Measurements from ENCODE around the gene GIMAP2. TPM values are rescaled to one million over a fixed set of nuclear protein-coding genes. Genes with fewer than 3 reads are reported as not detected.
A peak's percentile ranks its signal among the peaks of the same experiment; 100 is the strongest.

Gene GIMAP2
- total RNA-seq, 2 experiments from 2014 or later, result 38.8 to 44.1 TPM

- intact Hi-C loops (cut with micrococcal nuclease), result no loop called here
- Mint-ChIP-seq H3K27ac (peak overlapping the region; percentile 92), H3K27me3 (no peaks in the 10 kb centered on the region), H3K9me3 (peaks cover 2% of the 10 kb centered on the region), H3K36me3 (peaks cover 65% of the 10 kb centered on the region), H3K4me3 (no peak overlapping the region), H3K4me1 (ENCODE audit: low read depth) (peaks cover 63% of the 10 kb centered on the region)
- POLR2A ChIA-PET, result no interaction called here
- CTCF ChIA-PET, result no interaction called here
- no peak for DNase-seq
Observed at GRCh38 chr7:150719436-150719835, 33.9 kb downstream of the GIMAP2 start.

GRCh38 chr7:150719960-150720891 lies 34.7 kb downstream of the GIMAP2 start:
- intact Hi-C loops (cut with micrococcal nuclease), result no loop called here
- Mint-ChIP-seq H3K27ac (peak overlapping the region; percentile 34), H3K9me3 (peaks cover 6% of the 10 kb centered on the region), H3K36me3 (peaks cover 67% of the 10 kb centered on the region), H3K4me1 (ENCODE audit: low read depth) (peaks cover 58% of the 10 kb centered on the region), H3K4me3 (no peak overlapping the region), H3K27me3 (no peaks in the 10 kb centered on the region)
- CTCF ChIA-PET, result interaction anchor here (0.7 to 1.0 kb wide), 2 partner anchors 13 to 15 kb away, joined by 3 to 5 read pairs; no protein-coding TSS in a partner anchor
- POLR2A ChIA-PET, result no interaction called here
- DNase-seq, result no peak

- Mint-ChIP-seq H3K27me3 (no peaks in the 10 kb centered on the region), H3K36me3 (peaks cover 72% of the 10 kb centered on the region), H3K9me3 (peaks cover 18% of the 10 kb centered on the region), H3K4me1 (ENCODE audit: low read depth) (peaks cover 54% of the 10 kb centered on the region), H3K4me3 (no peak overlapping the region), H3K27ac (no peak overlapping the region)
- ChIA-PET POLR2A (interaction anchor here (1.8 kb wide), 1 partner anchor 11 kb away, joined by 5 read pairs; no protein-coding TSS in a partner anchor), CTCF (interaction anchor here (1.4 kb wide), 1 partner anchor 11 kb away, joined by 3 read pairs; no protein-coding TSS in a partner anchor)
- DNase-seq, result no peak
- intact Hi-C loops (cut with micrococcal nuclease), result no loop called here
Observed at GRCh38 chr7:150721970-150722373, 36.5 kb downstream of the GIMAP2 start.

- Mint-ChIP-seq H3K4me1 (ENCODE audit: low read depth) (peaks cover 52% of the 10 kb centered on the region), H3K4me3 (no peak overlapping the region), H3K36me3 (peaks cover 77% of the 10 kb centered on the region), H3K27ac (no peak overlapping the region), H3K9me3 (peaks cover 23% of the 10 kb centered on the region), H3K27me3 (no peaks in the 10 kb centered on the region)
- intact Hi-C loops (cut with micrococcal nuclease), result no loop called here
- CTCF ChIA-PET, result interaction anchor here (1.4 kb wide), 1 partner anchor 10 kb away, joined by 3 read pairs; no protein-coding TSS in a partner anchor
- POLR2A ChIA-PET, result interaction anchor here (1.8 kb wide), 1 partner anchor 10 kb away, joined by 5 read pairs; no protein-coding TSS in a partner anchor
- DNase-seq, result no peak
Observed at GRCh38 chr7:150722431-150722931, 37.0 kb downstream of the GIMAP2 start.

- H3K36me3 Mint-ChIP-seq, result peaks cover 83% of the 10 kb centered on the region
- no peaks in the 10 kb centered on the region for H3K27me3 Mint-ChIP-seq
- no peak overlapping the region for H3K4me3 Mint-ChIP-seq
- intact Hi-C loops (cut with micrococcal nuclease), result no loop called here
- H3K27ac Mint-ChIP-seq, result peak overlapping the region; percentile 61
- CTCF ChIA-PET, result no interaction called here
- H3K4me1 Mint-ChIP-seq (ENCODE audit: low read depth), result peaks cover 51% of the 10 kb centered on the region
- no peak for DNase-seq
- POLR2A ChIA-PET, result interaction anchor here (1.8 kb wide), 1 partner anchor 9 kb away, joined by 5 read pairs; no protein-coding TSS in a partner anchor
- H3K9me3 Mint-ChIP-seq, result peaks cover 33% of the 10 kb centered on the region
Observed at GRCh38 chr7:150723467-150723866, 38.0 kb downstream of the GIMAP2 start.

- Mint-ChIP-seq H3K36me3 (peaks cover 55% of the 10 kb centered on the region), H3K4me1 (ENCODE audit: low read depth) (peaks cover 58% of the 10 kb centered on the region), H3K27ac (peak overlapping the region; percentile 44), H3K27me3 (no peaks in the 10 kb centered on the region), H3K4me3 (no peak overlapping the region), H3K9me3 (peaks cover 39% of the 10 kb centered on the region)
- ChIA-PET CTCF (no interaction called here), POLR2A (interaction anchor here (0.9 kb wide), 1 partner anchor 21 kb away, joined by 3 read pairs; no protein-coding TSS in a partner anchor)
- intact Hi-C loops (cut with micrococcal nuclease), result no loop called here
- DNase-seq, result no peak
Observed at GRCh38 chr7:150727381-150727780, 41.9 kb downstream of the GIMAP2 start.

GRCh38 chr7:150728011-150728410 lies 42.5 kb downstream of the GIMAP2 start:
- Mint-ChIP-seq H3K4me3 (no peak overlapping the region), H3K4me1 (ENCODE audit: low read depth) (peaks cover 60% of the 10 kb centered on the region), H3K27me3 (no peaks in the 10 kb centered on the region), H3K9me3 (peaks cover 39% of the 10 kb centered on the region), H3K27ac (peak overlapping the region; percentile 44), H3K36me3 (peaks cover 49% of the 10 kb centered on the region)
- ChIA-PET POLR2A (interaction anchor here (0.9 kb wide), 1 partner anchor 20 kb away, joined by 3 read pairs; no protein-coding TSS in a partner anchor), CTCF (no interaction called here)
- intact Hi-C loops (cut with micrococcal nuclease), result no loop called here
- no peak for DNase-seq

GRCh38 chr7:150728609-150729008 lies 43.1 kb downstream of the GIMAP2 start:
- Mint-ChIP-seq H3K4me3 (no peak overlapping the region), H3K27ac (no peak overlapping the region), H3K9me3 (peaks cover 39% of the 10 kb centered on the region), H3K36me3 (peaks cover 44% of the 10 kb centered on the region), H3K4me1 (ENCODE audit: low read depth) (peaks cover 60% of the 10 kb centered on the region), H3K27me3 (no peaks in the 10 kb centered on the region)
- DNase-seq, result no peak
- CTCF ChIA-PET, result no interaction called here
- intact Hi-C loops (cut with micrococcal nuclease), result no loop called here
- POLR2A ChIA-PET, result no interaction called here

GRCh38 chr7:150731916-150732315 lies 46.4 kb downstream of the GIMAP2 start:
- Mint-ChIP-seq H3K27ac (peak overlapping the region; percentile 97), H3K4me3 (peak overlapping the region; percentile 58), H3K36me3 (peaks cover 24% of the 10 kb centered on the region), H3K27me3 (no peaks in the 10 kb centered on the region), H3K9me3 (peaks cover 22% of the 10 kb centered on the region), H3K4me1 (ENCODE audit: low read depth) (peaks cover 80% of the 10 kb centered on the region)
- no peak for DNase-seq
- POLR2A ChIA-PET, result interaction anchor here (0.9 to 4.1 kb wide), 11 partner anchors 9 to 286 kb away, joined by 3 to 42 read pairs (median 7); partner anchors contain the start of genes GIMAP1, GIMAP2, GIMAP4 and GIMAP6
- intact Hi-C loops (cut with micrococcal nuclease), result loop anchor here (1.0 to 2.0 kb wide), 4 partner anchors 99 to 283 kb away; partner anchors contain the start of genes GIMAP6 and GIMAP7
- CTCF ChIA-PET, result interaction anchor here (0.8 to 5.0 kb wide), 9 partner anchors 10 to 283 kb away, joined by 3 to 39 read pairs (median 5); partner anchors contain the start of genes GIMAP1 and GIMAP8

GRCh38 chr7:150732786-150733481 lies 47.4 kb downstream of the GIMAP2 start:
- Mint-ChIP-seq H3K4me1 (ENCODE audit: low read depth) (peaks cover 76% of the 10 kb centered on the region), H3K9me3 (peaks cover 12% of the 10 kb centered on the region), H3K4me3 (peak overlapping the region; percentile 38), H3K27me3 (no peaks in the 10 kb centered on the region), H3K36me3 (peaks cover 19% of the 10 kb centered on the region), H3K27ac (peak overlapping the region; percentile 97)
- DNase-seq, result no peak
- intact Hi-C loops (cut with micrococcal nuclease), result loop anchor here (1.0 to 2.0 kb wide), 8 partner anchors 17 to 284 kb away; partner anchors contain the start of genes GIMAP1, GIMAP6 and GIMAP7
- ChIA-PET POLR2A (interaction anchor here (0.8 to 4.1 kb wide), 17 partner anchors 9 to 287 kb away, joined by 3 to 42 read pairs (median 5); partner anchors contain the start of genes GIMAP1, GIMAP2, GIMAP4 and GIMAP6), CTCF (interaction anchor here (0.8 to 5.0 kb wide), 13 partner anchors 9 to 287 kb away, joined by 3 to 39 read pairs (median 5); partner anchors contain the start of genes GIMAP1, GIMAP6 and GIMAP8)

- DNase-seq, result no peak
- Mint-ChIP-seq H3K9me3 (peaks cover 5% of the 10 kb centered on the region), H3K4me1 (ENCODE audit: low read depth) (peaks cover 73% of the 10 kb centered on the region), H3K27ac (peak overlapping the region; percentile 97), H3K4me3 (peak overlapping the region; percentile 38), H3K36me3 (peaks cover 19% of the 10 kb centered on the region), H3K27me3 (no peaks in the 10 kb centered on the region)
- ChIA-PET POLR2A (interaction anchor here (1.0 to 4.1 kb wide), 14 partner anchors 8 to 287 kb away, joined by 3 to 42 read pairs (median 5); partner anchors contain the start of genes GIMAP1, GIMAP2, GIMAP6 and GIMAP8), CTCF (interaction anchor here (1.0 to 5.0 kb wide), 11 partner anchors 9 to 287 kb away, joined by 3 to 39 read pairs (median 5); partner anchors contain the start of genes GIMAP1, GIMAP6 and GIMAP8)
- intact Hi-C loops (cut with micrococcal nuclease), result loop anchor here (1.0 to 2.0 kb wide), 9 partner anchors 17 to 285 kb away; partner anchors contain the start of genes GIMAP1, GIMAP2, GIMAP4 and GIMAP6
Observed at GRCh38 chr7:150733482-150734095, 48.1 kb downstream of the GIMAP2 start.
